D721Med (cell line): Measurements from ENCODE around the gene RUNX1.

Experiments used
- DNase-seq: peaks from one replicate; pipeline ENCODE4 v3.0.0; 2011; ENCODE audit warnings: low spot score; ENCODE audit not compliant: insufficient read length
- FAIRE-seq: peaks from 2 replicates; lab custom pipeline; 2011; peaks lifted over from hg19 to GRCh38; lab: Jason Lieb, UNC
- TF ChIP-seq, protein P1 (sequence below): IDR thresholded peaks from 2 replicates; pipeline ENCODE4 v1.5.1; 2012; ENCODE audit warnings: mild to moderate bottlenecking, control low read depth; ENCODE audit not compliant: insufficient read depth; ENCODE audit errors: missing control alignments

Gene RUNX1

DNA sequence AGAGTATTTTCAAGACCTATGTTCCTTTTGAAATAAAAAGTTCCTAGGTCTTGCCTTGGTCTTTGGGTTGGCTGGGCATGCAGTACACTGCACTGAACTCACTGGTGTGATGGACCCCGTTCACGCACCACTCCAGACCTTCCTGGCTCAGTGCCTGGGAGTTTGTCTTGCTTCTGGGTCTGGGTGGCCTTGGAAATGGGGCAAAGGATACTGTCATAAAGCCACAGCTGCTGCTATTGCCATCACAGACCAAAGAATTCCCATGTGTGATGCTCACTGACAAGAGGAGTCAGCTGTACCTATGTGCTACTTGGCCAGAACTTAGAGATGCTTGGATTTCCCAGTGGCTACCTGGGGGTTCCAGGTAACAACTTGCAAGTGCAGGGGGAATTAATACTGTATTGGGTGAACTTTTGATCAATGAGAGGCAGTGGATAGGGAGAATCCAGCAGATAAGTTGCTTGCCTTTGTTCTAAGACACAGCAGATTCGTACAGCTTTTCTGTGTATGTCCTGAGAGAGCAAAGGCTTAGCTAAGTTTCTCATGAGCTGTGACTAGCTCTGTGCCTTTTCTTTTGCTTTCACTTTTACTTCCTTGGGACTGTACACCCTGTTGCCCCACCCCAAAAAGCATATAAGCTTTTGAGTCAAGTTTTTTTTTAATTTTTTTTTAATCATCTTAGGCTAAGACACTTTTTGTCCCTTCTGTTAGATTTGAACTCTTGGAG is 115.3 kb downstream of the RUNX1 start:
- no peak for FAIRE-seq
- TF ChIP-seq, protein P1, sequence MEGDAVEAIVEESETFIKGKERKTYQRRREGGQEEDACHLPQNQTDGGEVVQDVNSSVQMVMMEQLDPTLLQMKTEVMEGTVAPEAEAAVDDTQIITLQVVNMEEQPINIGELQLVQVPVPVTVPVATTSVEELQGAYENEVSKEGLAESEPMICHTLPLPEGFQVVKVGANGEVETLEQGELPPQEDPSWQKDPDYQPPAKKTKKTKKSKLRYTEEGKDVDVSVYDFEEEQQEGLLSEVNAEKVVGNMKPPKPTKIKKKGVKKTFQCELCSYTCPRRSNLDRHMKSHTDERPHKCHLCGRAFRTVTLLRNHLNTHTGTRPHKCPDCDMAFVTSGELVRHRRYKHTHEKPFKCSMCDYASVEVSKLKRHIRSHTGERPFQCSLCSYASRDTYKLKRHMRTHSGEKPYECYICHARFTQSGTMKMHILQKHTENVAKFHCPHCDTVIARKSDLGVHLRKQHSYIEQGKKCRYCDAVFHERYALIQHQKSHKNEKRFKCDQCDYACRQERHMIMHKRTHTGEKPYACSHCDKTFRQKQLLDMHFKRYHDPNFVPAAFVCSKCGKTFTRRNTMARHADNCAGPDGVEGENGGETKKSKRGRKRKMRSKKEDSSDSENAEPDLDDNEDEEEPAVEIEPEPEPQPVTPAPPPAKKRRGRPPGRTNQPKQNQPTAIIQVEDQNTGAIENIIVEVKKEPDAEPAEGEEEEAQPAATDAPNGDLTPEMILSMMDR, result no peak
- no peak for DNase-seq

DNA sequence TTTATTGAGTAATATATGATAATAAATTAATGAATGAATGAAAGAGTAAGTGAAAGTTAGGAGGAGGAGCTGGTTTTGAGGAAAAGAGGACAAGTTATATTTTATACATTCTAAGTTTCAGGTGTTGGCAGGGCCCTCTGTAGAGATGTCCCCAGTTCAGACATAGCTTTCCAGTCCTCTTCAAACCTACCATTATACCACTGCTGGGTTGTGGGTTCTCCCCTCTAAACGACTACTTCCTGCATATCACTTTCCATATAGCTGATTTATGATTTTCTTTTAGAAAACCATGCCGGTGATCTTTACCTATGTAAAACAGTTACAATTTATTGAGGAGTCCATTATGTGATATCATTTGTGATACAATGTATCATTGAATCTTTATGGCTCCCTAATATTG is 116.9 kb downstream of the RUNX1 start:
- FAIRE-seq (no peak), DNase-seq (no peak)
- TF ChIP-seq, protein P1, result no peak

DNA sequence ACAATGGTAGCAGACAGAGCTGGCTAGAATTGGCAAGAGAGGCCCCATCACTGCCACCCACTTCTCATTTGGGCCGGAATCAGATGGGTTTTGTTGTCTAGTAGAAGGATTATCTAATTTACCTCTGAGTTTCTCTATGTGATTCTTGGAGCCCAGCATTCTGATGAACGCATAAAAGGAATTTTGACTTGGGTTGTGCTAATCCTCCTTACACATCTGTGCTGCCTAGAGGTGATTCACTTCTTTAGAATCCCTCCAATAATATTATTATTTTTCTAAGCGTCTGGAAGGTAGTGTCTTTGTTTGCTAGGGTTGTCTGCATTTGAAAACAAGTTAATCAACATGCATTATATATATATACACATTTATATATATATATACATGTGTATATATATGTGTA is 118.1 kb downstream of the RUNX1 start:
- TF ChIP-seq, protein P1, result no peak
- no peak for DNase-seq
- no peak for FAIRE-seq

DNA sequence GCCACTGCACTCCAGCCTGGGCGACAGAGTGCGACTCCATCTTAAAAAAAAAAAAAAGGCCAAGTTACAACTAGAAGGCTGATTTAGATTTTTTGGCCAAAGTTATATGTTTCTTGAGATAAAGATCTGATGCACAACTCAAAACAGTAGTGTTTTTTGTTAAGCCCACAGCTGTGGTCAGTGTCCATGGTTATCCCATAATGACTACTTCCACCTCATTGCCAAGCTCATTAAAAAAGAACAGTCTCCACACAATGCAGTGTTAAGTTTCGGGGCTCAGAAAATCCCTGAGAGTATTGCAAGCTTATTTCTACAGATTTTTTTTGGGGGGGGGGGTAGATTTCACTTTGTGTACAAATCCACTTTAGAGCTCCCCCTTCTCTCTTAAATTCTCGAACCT is 120.5 kb downstream of the RUNX1 start:
- DNase-seq (no peak), FAIRE-seq (no peak)
- TF ChIP-seq, protein P1, result no peak

DNA sequence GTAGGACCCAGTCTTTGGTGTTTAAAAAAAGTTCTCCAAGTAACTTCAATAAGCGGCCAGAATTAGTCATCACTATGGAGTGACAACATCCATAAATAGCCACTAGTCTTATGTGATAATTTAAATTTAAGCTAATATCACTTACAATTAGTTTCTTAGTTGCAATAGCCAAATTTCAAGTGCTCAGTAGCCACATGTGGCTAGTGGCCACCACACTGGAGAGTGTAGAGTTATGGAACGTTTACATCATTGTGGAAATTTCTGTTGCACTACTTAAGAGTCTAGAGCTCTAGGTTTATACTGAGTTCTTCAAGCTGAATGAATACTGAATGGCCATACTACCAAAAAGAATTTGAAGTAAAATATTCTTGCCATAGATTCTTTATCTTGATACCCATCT is 121.1 kb downstream of the RUNX1 start:
- TF ChIP-seq, protein P1, result no peak
- no peak for FAIRE-seq
- DNase-seq, result no peak

DNA sequence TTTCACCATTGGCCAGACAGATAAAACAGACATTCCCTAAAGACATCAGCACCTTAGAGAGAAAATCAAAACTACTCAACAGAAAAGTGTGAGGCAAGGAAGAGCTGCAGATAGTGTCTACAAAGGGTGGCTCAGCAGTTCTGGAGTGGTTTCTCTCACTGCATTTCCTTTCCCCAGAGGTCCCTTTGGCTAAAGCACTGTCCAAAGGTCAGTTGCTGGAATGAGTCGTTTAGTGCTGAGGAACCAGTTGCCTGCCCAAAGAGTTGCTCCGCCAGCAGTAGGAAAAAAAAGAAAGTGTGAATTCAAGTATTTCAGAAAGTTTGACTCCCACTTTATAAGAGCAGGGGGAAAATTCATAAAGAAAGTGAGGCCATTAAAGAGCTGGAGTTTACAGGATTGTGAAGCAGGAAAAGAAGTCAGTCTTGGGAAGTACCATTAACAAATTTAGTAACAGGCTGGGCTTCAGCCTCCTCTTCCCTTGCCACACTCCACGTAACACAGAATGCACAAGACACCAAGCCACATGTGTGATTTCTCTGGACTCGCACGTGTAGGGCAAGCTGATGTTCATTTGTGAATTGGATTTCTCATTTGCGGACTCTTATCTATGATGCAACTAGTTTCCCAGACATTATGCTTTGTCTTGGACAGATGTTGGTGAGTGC is 122.2 kb downstream of the RUNX1 start:
- no peak for FAIRE-seq
- TF ChIP-seq, protein P1, result no peak
- no peak for DNase-seq

DNA sequence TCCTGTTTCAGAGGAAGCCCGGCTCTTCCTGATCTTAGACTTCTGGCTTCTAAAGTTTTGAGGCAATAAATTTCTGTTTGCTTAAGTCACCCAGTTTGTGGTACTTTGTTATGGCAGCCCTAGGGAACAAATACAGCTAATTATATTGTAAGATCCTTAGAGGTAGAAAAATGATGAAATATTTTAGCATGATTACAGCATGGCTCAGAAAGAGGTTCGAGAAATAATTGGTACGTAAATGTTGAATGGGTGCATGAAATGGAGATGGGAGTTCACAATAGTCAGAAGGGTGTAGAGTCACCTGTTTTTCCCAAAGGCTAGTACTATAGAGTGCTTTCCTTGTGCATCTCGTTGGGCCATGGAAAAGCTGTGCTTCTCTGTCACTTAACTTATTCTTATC is 123.5 kb downstream of the RUNX1 start:
- FAIRE-seq (no peak), DNase-seq (no peak)
- TF ChIP-seq, protein P1, result no peak
